Kidney epithelial cell (primary cell): ENCODE measurements around the gene IRGC. TPM values are rescaled to one million over a fixed set of nuclear protein-coding genes. Genes with fewer than 3 reads are reported as not detected.

Experiments
- DNase-seq: peaks from one replicate; pipeline ENCODE4 v3.0.0-alpha.2; 2010; ENCODE audit warnings: low read depth
- H3K27me3 ChIP-seq: 2 replicates; pipeline ENCODE4 v1.6.0; 2011; ENCODE audit warnings: low read length; ENCODE audit not compliant: control insufficient read depth, insufficient read depth
- H3K36me3 ChIP-seq: 2 replicates; pipeline ENCODE4 v1.5.1; 2011; ENCODE audit warnings: low read length; ENCODE audit not compliant: control insufficient read depth, insufficient read depth
- H3K4me3 ChIP-seq: 2 replicates; pipeline ENCODE4 v1.5.1; 2011; ENCODE audit warnings: low read depth, mild to moderate bottlenecking, control low read depth, low read length
- total RNA-seq: library from RNA; depleted of rRNA; stranded (reverse); fragments of >200 nt; gene quantifications from 2 replicates; pipeline ENCODE4 v1.2.3, GENCODE V29; 2015
- TF ChIP-seq, protein P1 (sequence below): IDR thresholded peaks from 2 replicates; pipeline ENCODE4 v1.5.1; 2011; ENCODE audit warnings: mild to moderate bottlenecking, moderate library complexity, low read length, control low read depth, inconsistent platforms; ENCODE audit not compliant: insufficient read depth, poor library complexity, severe bottlenecking

IRGC gene
- total RNA-seq, 1 donor from 2014 or later = not detected

DNA sequence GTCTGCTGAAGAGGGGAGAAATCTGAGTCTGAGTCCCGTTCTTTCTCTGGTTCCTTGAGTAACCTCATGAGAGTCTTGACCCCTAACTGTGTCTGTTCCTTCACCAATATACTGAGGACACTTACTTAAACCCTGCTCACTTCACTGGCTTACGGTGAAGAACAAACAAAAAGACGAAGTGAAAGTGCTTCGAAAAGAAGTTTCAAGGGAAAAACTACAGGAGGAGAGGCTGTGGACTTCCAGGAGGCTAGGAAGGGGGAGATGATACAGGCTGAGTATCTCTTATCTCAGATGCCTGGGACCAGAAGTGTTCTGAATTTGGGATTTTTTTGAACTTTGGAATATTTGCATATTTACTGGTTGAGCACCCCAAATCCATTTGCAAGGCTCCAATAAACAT is 32.8 kb downstream of the IRGC start:
- TF ChIP-seq, protein P1, sequence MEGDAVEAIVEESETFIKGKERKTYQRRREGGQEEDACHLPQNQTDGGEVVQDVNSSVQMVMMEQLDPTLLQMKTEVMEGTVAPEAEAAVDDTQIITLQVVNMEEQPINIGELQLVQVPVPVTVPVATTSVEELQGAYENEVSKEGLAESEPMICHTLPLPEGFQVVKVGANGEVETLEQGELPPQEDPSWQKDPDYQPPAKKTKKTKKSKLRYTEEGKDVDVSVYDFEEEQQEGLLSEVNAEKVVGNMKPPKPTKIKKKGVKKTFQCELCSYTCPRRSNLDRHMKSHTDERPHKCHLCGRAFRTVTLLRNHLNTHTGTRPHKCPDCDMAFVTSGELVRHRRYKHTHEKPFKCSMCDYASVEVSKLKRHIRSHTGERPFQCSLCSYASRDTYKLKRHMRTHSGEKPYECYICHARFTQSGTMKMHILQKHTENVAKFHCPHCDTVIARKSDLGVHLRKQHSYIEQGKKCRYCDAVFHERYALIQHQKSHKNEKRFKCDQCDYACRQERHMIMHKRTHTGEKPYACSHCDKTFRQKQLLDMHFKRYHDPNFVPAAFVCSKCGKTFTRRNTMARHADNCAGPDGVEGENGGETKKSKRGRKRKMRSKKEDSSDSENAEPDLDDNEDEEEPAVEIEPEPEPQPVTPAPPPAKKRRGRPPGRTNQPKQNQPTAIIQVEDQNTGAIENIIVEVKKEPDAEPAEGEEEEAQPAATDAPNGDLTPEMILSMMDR = no peak
- Histone ChIP-seq H3K4me3 (no peak overlapping the region), H3K27me3 (no peaks in the 10 kb centered on the region), H3K36me3 (peaks cover 13% of the 10 kb centered on the region)
- DNase-seq = no peak

DNA sequence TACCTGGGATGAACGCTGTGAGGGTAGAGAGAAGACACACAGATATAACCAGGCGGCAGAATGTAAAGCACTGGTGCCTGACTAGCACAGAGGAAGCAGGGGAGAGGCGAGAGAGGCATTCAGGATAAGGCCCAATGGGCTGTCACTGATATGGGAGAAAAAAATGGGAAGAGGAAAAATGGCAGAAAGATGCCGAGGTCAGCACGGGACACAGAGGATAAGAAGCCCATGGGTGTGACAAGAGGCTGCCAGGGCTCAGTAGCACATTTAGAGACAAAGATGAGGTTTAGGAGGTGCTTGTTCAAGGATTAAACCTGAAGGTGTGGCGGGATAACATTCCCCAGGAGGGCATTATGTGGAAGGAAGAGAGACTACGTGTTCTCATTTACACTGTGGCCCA is 33.3 kb downstream of the IRGC start:
- Histone ChIP-seq H3K27me3 (no peaks in the 10 kb centered on the region), H3K4me3 (no peak overlapping the region), H3K36me3 (peaks cover 13% of the 10 kb centered on the region)
- TF ChIP-seq, protein P1 = no peak
- no peak for DNase-seq

DNA sequence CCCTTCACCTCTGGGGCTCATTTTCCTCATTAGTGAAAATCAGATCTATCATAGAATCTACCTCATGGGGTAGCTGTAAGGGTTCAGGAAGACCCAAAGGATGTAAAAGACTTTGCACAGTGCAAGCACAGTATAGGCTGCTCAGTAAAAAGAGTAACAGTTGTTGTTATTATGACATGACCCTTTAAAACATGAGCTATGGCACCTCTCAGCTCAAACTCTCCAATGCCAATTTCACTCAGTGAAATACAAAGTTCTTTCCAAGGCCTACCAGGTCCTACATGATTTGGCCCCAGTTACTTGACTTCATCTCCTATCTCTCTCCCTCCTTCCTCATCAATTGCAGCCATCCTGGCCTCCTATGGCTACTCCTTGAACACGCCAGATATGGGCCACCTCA is 34.0 kb downstream of the IRGC start:
- H3K36me3 ChIP-seq = peaks cover 12% of the 10 kb centered on the region
- no peak for DNase-seq
- H3K4me3 ChIP-seq = no peak overlapping the region
- H3K27me3 ChIP-seq = no peaks in the 10 kb centered on the region
- TF ChIP-seq, protein P1 = no peak

DNA sequence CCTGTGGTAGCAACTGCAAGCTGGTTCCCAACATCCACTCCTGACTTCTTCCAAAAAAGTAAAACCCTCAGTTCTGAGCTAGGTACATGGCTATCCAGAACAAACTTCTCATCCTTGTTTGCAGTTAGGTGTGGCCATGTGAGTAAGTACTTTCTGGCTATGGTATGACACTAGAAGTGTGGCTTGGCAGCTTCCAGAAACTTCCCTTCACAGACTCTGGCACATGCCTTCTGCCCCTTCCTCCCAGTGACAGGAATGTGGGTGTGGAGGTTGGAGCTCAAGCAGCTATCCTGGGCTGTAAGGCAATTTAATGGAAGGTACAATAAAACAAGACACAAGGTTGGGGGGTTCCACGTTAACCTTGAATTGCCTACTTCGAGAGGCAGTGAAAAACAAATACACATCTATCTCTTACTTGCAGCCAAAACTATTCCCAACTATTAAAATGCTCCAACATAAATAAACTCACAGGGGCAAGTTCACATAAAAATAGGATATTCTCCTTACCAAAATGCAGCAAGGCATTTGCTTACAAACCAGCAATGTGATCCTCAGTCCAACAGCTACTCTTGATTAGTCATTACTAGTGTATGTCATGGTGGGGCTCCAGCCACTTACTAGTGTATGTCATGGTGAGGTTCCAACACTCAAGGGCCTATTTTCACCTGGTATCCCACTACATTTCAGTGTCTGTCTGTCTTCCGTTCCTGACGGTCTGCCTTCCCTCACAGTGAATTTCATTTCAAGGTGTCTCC is 35.8 kb downstream of the IRGC start:
- TF ChIP-seq, protein P1 = no peak
- no peak for DNase-seq
- Histone ChIP-seq H3K36me3 (peaks cover 9% of the 10 kb centered on the region), H3K27me3 (no peaks in the 10 kb centered on the region), H3K4me3 (no peak overlapping the region)

DNA sequence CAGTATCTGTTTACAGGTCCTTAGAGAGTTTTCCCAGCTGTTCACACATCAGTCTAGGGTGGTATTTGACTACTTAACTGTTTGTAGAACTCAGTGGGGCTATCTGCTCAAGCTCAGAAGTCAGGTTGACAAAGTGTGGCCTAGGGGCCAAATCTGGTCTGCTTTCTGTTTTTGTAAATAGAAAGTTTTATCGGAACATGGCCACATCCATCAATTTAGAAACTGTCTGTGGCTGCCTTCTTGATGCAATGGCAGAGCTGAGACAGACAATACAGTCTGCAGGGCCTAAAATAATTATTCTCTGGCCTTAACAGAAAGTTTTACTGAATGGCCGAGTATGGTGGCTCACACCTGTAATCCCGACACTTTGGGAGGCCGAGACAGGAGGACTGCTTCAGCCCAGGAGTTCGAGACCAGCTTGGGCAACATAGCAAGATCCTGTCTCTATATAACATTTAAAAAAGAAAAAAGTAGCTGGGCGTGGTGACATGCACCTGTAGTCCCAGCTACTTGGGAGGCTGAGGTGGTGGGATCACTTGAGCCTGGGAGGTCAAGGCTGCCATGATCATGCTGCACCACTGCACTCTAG is 36.5 kb downstream of the IRGC start:
- TF ChIP-seq, protein P1 = no peak
- Histone ChIP-seq H3K27me3 (no peaks in the 10 kb centered on the region), H3K4me3 (no peak overlapping the region), H3K36me3 (peaks cover 7% of the 10 kb centered on the region)
- DNase-seq = no peak

DNA sequence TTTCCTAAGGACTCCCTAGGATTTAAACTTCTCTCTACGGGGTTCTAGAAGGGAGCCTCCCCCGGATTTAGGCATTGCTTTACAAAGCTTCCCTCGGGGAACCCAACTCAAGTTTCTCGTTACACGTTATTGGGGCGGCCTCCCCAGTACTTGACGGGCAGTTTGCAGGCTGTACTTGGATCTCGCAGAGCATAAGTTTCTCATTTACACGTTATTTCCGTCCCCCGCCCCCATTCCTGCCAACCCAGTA is 38.3 kb downstream of the IRGC start:
- Histone ChIP-seq H3K36me3 (peaks cover 1% of the 10 kb centered on the region), H3K27me3 (no peaks in the 10 kb centered on the region), H3K4me3 (peak overlapping the region; percentile 67)
- DNase-seq = no peak
- TF ChIP-seq, protein P1 = no peak
